GM18526 (cell line): ENCODE measurements around the gene DHCR7.

Source experiments
- POLR2A ChIP-seq: IDR thresholded peaks from 3 replicates; pipeline ENCODE4 v1.6.1; 2011; ENCODE audit not compliant: insufficient read length; ENCODE audit errors: extremely low read depth

The DHCR7 gene

GRCh38 chr11:71425860-71426259 lies 22.3 kb downstream of the DHCR7 start:
- no peak for TF ChIP-seq POLR2A

DNA sequence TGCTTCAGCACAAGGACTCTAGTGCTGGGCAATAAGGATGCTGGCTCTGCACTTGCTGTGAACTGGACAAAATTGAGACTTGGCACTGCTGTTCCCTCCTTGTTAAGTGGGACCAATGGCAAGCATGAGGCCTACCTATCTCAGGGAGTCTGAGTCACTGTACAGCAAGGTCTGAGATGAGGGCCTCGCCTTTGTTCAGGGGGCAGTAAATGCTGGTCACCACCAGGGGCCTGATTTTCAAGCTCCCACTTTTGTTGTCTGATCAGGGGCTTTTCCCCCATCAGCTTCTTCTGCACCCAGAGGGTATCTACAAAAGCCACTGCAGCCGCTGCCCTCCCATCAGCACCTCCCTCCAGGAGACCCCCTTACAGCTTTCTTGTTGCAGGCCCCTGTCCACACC lies 22.8 kb downstream of the DHCR7 start:
- no peak for TF ChIP-seq POLR2A

DNA sequence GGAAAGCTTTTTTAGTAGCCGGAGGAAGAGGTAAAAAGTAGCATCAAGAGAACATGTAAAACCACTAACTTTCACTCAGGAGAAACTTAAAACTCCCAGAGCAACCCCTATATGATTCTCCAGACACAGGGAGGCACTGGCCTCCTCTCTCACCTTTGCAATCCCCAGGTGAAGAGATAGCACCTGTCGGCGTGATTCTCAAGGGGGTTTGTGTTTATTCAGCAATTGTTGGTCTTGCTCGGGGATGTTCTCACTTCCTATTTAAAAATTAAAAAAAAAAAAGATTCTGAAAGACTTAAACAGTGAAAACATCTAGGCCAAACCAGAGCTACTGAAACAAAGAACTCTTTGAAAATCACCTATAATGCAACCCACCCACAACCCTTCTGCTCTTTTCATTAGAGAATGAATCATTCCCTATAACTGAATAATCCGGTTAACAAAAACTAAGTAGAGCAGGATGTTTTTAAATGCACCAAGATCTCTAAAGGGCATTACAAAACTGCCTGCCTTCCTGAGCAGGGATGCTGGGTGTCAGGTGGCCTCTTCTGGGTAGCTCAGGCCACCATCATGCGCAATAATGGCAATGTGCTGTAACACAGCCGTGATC lies 24.9 kb downstream of the DHCR7 start:
- no peak for TF ChIP-seq POLR2A

GRCh38 chr11:71421392-71421950 lies 26.7 kb downstream of the DHCR7 start:
- no peak for TF ChIP-seq POLR2A

GRCh38 chr11:71420455-71421241 lies 27.5 kb downstream of the DHCR7 start:
- TF ChIP-seq POLR2A: no peak

DNA sequence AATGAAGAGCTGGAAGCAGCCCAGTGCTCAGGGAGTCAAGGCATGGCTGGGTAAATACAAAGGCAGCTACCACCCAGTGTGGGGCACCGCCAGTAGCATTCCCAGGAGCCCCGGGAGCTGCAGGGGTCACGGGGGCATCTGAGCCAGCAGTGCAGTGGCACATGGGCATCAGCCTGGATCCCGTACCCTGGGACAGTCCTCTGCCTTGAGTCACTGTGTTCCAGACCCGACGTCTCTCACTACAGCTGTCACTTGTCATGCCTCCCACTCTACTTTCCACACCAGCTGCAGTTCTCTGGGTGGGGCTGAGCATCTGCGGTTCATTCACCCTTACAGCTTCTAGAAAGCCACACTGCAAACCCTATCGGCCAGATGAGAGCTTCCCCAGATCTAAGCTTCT lies 29.6 kb downstream of the DHCR7 start:
- no peak for TF ChIP-seq POLR2A

GRCh38 chr11:71414645-71415044 lies 33.5 kb downstream of the DHCR7 start:
- no peak for TF ChIP-seq POLR2A

DNA sequence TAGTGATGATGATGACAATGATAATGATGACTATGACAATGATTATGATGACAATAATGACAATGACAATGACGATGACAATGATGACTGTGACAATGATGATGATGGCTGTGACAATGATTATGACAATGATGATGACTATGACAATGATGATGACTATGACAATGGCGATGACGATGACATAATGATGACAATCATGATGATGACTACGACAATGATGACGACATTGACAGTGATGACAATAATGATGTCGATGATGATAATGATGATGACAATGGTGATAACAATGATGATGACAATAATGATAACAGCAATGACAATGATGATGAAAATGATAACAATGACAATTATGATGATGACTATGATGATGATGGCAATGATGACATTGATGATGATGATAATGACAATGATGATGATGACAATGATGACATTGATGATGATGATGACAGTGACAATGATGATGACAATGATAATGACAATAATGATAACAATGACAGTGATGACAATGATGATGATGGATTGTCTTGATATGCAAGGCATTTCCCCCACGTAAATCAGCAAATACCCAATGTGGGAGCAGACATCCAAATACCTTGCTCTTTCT lies 37.7 kb downstream of the DHCR7 start:
- TF ChIP-seq POLR2A: no peak

GRCh38 chr11:71408826-71409225 lies 39.4 kb downstream of the DHCR7 start:
- no peak for TF ChIP-seq POLR2A

- no peak for TF ChIP-seq POLR2A
These were observed 40.8 kb downstream of the DHCR7 start for GRCh38 chr11:71407356-71407755.

GRCh38 chr11:71406681-71407080 lies 41.5 kb downstream of the DHCR7 start:
- no peak for TF ChIP-seq POLR2A

DNA sequence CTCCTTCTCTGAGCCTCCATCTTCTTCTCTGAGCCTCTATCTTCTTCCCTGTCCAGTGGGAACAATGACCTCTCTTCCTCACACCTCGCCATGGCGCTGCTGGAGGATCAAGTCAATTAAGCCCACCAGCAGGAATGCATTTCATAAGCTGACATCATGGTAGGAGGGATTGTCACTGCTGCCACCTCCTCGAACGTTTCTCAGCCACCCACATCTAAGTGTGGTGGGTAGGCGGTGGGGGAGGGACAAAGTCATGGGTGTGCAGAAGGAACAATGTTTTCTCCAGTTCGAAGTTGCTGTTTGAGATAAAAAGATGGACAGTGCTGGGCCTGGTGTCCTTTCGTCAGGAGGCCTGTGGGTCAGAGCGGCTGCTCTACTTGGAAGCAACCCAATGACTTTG lies 44.0 kb downstream of the DHCR7 start:
- TF ChIP-seq POLR2A: no peak

GRCh38 chr11:71402878-71403277 lies 45.3 kb downstream of the DHCR7 start:
- TF ChIP-seq POLR2A: no peak

- no peak for TF ChIP-seq POLR2A
These were observed 48.0 kb downstream of the DHCR7 start for GRCh38 chr11:71400216-71400615.

- no peak for TF ChIP-seq POLR2A
These were observed 48.9 kb downstream of the DHCR7 start for GRCh38 chr11:71399341-71399740.

GRCh38 chr11:71397961-71398360 lies 50.2 kb downstream of the DHCR7 start:
- TF ChIP-seq POLR2A: no peak
